ENCODE measurements around the gene ZBTB12.

The ZBTB12 gene

GRCh38 chr6:31896856-31897611 lies 4.9 kb downstream of the ZBTB12 start:
- DNase-seq (ENCODE audit: low spot score), result no peak

- DNase-seq (ENCODE audit: low spot score), result no peak
Observed at GRCh38 chr6:31896493-31896855, 5.4 kb downstream of the ZBTB12 start.

GRCh38 chr6:31892821-31893220 lies 9.1 kb downstream of the ZBTB12 start:
- DNase-seq (ENCODE audit: low spot score), result no peak

- no peak for DNase-seq (ENCODE audit: low spot score)
Observed at GRCh38 chr6:31889331-31889972, 12.4 kb downstream of the ZBTB12 start.

- DNase-seq (ENCODE audit: low spot score), result peak; percentile 66
Observed at GRCh38 chr6:31888276-31889258, 13.3 kb downstream of the ZBTB12 start.

- DNase-seq (ENCODE audit: low spot score), result no peak
Observed at GRCh38 chr6:31887173-31888007, 14.5 kb downstream of the ZBTB12 start.

GRCh38 chr6:31886541-31886991 lies 15.3 kb downstream of the ZBTB12 start:
- no peak for DNase-seq (ENCODE audit: low spot score)

GRCh38 chr6:31884528-31885035 lies 17.3 kb downstream of the ZBTB12 start:
- no peak for DNase-seq (ENCODE audit: low spot score)

GRCh38 chr6:31883676-31884075 lies 18.2 kb downstream of the ZBTB12 start:
- DNase-seq (ENCODE audit: low spot score), result no peak

GRCh38 chr6:31882344-31882743 lies 19.5 kb downstream of the ZBTB12 start:
- peak; percentile 58 for DNase-seq (ENCODE audit: low spot score)

GRCh38 chr6:31881136-31881859 lies 20.6 kb downstream of the ZBTB12 start:
- no peak for DNase-seq (ENCODE audit: low spot score)

- DNase-seq (ENCODE audit: low spot score), result no peak
Observed at GRCh38 chr6:31880616-31881015, 21.3 kb downstream of the ZBTB12 start.

- DNase-seq (ENCODE audit: low spot score), result no peak
Observed at GRCh38 chr6:31879901-31880300, 22.0 kb downstream of the ZBTB12 start.

GRCh38 chr6:31879143-31879542 lies 22.7 kb downstream of the ZBTB12 start:
- DNase-seq (ENCODE audit: low spot score), result no peak

- DNase-seq (ENCODE audit: low spot score), result no peak
Observed at GRCh38 chr6:31878726-31879125, 23.2 kb downstream of the ZBTB12 start, which contains the start of gene SLC44A4. TSS of gene SLC44A4 (minus strand) at chr6:31878997. CDS start at chr6:31878980, 17 bp downstream.

GRCh38 chr6:31878222-31878621 lies 23.7 kb downstream of the ZBTB12 start:
- no peak for DNase-seq (ENCODE audit: low spot score)

- no peak for DNase-seq (ENCODE audit: low spot score)
Observed at GRCh38 chr6:31877651-31878161, 24.2 kb downstream of the ZBTB12 start.

GRCh38 chr6:31877125-31877650 lies 24.7 kb downstream of the ZBTB12 start:
- DNase-seq (ENCODE audit: low spot score), result no peak

- DNase-seq (ENCODE audit: low spot score), result no peak
Observed at GRCh38 chr6:31876357-31876756, 25.5 kb downstream of the ZBTB12 start.

GRCh38 chr6:31875877-31876276 lies 26.0 kb downstream of the ZBTB12 start:
- DNase-seq (ENCODE audit: low spot score), result no peak
